ENCODE measurements around the gene NLRP1. TPM values are rescaled to one million over a fixed set of nuclear protein-coding genes. Genes with fewer than 3 reads are reported as not detected.

Gene NLRP1
- polyA plus RNA-seq, 1 experiment = 73.2 TPM

DNA sequence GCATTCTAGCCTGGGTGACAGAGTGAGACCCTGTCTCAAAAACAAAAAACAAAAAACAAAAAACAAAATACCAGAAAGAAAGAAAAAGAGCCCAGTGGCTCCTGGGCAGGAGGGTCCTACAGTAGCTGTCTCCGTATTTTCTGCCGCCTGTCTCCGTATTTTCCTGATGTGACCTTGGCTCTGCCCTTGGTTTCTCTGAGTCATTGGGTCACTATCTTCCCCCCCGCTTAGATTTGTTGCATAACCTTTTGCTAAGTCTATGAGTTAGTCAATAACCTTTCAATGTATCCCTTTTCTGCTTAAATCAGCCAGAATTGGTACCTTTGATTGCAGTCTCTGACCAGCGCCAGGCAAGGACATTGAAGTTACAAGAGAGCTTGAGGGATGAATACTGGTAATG, 61.1 kb downstream of the NLRP1 start:
- ChIA-PET POLR2A (interaction anchor here (0.9 to 1.1 kb wide), 2 partner anchors 37 to 54 kb away, joined by 3 read pairs; partner anchors contain the start of genes DERL2, DHX33 and MIS12), CTCF (no interaction called here)
- no peaks in the 10 kb centered on the region for H3K27me3 ChIP-seq (ENCODE audit: control insufficient read depth, insufficient read depth, low read length)
- H3K9me3 ChIP-seq (ENCODE audit: control insufficient read depth, insufficient read depth, low read length) = no peaks in the 10 kb centered on the region
- TF ChIP-seq, protein P1, sequence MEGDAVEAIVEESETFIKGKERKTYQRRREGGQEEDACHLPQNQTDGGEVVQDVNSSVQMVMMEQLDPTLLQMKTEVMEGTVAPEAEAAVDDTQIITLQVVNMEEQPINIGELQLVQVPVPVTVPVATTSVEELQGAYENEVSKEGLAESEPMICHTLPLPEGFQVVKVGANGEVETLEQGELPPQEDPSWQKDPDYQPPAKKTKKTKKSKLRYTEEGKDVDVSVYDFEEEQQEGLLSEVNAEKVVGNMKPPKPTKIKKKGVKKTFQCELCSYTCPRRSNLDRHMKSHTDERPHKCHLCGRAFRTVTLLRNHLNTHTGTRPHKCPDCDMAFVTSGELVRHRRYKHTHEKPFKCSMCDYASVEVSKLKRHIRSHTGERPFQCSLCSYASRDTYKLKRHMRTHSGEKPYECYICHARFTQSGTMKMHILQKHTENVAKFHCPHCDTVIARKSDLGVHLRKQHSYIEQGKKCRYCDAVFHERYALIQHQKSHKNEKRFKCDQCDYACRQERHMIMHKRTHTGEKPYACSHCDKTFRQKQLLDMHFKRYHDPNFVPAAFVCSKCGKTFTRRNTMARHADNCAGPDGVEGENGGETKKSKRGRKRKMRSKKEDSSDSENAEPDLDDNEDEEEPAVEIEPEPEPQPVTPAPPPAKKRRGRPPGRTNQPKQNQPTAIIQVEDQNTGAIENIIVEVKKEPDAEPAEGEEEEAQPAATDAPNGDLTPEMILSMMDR (IDR thresholded peaks at IDR 0.05; ENCODE audit: low read depth, low read length) = no peak
- no peak overlapping the region for H3K27ac ChIP-seq (ENCODE audit: low read depth, low read length)
- no peak for DNase-seq (ENCODE audit: low read depth, low spot score)
- H3K4me3 ChIP-seq (ENCODE audit: low read depth, low read length) = no peak overlapping the region

DNA sequence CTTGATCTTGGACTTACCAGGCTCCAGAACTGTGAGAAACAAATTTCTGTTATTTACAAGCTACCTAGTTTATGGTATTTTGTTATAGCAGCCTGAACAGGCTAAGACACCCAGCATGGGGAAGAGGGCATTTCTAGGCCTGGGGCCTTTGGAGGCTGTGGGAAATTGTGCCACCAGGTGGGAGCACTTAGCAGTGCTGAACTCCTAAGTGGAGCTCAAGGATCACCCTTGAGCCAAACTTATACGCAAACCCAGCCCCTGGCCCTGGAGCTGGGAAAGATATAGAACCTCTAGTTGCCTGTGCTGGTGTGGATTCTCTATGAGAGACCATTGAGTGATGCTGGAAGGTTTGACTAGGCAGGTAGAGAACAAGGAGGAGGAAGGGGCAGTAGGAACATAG, 61.8 kb downstream of the NLRP1 start:
- H3K27ac ChIP-seq (ENCODE audit: low read depth, low read length) = no peak overlapping the region
- ChIA-PET POLR2A (interaction anchor here (0.9 to 1.1 kb wide), 2 partner anchors 37 to 54 kb away, joined by 3 read pairs; partner anchors contain the start of genes DERL2, DHX33 and MIS12), CTCF (no interaction called here)
- DNase-seq (ENCODE audit: low read depth, low spot score) = no peak
- no peak overlapping the region for H3K4me3 ChIP-seq (ENCODE audit: low read depth, low read length)
- H3K27me3 ChIP-seq (ENCODE audit: control insufficient read depth, insufficient read depth, low read length) = no peaks in the 10 kb centered on the region
- H3K9me3 ChIP-seq (ENCODE audit: control insufficient read depth, insufficient read depth, low read length) = no peaks in the 10 kb centered on the region
- TF ChIP-seq, protein P1 (IDR thresholded peaks at IDR 0.05; ENCODE audit: low read depth, low read length) = no peak

DNA sequence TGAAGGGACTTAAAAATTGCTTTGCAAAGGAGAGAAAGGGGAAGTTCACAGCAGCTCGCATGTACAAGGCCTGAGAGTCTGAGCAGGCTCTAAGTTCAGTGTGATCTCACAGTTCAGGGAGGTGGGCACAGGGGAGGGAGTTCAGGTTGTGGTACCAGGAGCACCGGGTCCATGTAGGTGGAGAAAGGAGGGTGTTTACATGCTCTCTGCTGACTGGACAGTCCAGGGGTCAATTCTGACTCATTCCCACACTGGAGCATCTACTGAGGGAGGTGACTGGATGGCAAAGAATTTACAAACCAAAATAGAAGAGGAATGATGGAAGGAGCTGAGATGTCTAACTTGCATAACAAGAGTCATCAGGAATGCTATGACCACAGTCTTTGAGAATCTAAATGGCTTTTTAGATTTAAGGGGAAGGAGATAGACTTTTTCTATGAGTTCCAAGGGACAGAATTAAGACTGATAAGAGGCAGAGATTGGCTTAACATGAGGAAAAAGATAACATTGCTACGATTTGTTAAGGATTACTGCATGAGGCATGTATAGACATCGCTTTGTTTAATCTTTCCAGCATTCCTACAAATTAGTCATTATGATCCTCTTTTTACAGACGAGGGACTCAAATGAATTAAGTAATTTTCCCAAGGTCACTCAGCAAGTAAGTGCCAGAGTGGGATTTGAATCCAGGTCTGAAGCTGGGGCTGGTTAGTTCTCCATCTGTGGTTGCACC, 68.1 kb downstream of the NLRP1 start:
- Histone ChIP-seq H3K9me3 (ENCODE audit: control insufficient read depth, insufficient read depth, low read length) (no peaks in the 10 kb centered on the region), H3K27me3 (ENCODE audit: control insufficient read depth, insufficient read depth, low read length) (no peaks in the 10 kb centered on the region), H3K27ac (ENCODE audit: low read depth, low read length) (peak overlapping the region; percentile 95), H3K4me3 (ENCODE audit: low read depth, low read length) (no peak overlapping the region)
- ChIA-PET CTCF (no interaction called here), POLR2A (interaction anchor here (0.9 to 2.7 kb wide), 5 partner anchors 11 to 68 kb away, joined by 3 to 16 read pairs (median 11); partner anchors contain the start of genes DERL2, DHX33, MIS12 and NLRP1)
- TF ChIP-seq, protein P1 (IDR thresholded peaks at IDR 0.05; ENCODE audit: low read depth, low read length) = no peak
- peak; percentile 97 for DNase-seq (ENCODE audit: low read depth, low spot score)

DNA sequence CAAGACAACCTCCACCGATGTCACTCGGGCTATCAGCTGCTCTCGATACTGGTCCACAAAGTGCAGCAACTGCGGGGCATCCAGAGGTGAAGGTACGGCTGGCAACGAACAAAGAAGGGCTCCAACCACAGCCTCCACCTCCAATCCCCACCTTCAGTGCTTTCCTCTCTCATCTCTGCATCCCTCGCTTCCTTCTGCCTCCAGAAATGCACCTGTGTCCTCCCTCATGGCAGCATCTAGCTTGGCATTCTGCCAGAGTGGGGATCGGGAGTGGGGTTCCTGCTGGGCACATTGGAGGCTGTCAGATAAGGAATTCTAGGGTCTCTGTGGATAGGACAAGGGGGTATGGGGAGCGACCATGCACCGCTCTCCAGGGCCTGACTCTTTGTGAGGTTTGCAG, 69.3 kb downstream of the NLRP1 start:
- no peaks in the 10 kb centered on the region for H3K9me3 ChIP-seq (ENCODE audit: control insufficient read depth, insufficient read depth, low read length)
- ChIA-PET CTCF (interaction anchor here (0.6 kb wide), 1 partner anchor 906 kb away, joined by 3 read pairs; no protein-coding TSS in a partner anchor), POLR2A (interaction anchor here (0.9 to 2.7 kb wide), 2 partner anchors 14 to 70 kb away, joined by 3 to 16 read pairs; partner anchors contain the start of gene NLRP1)
- peak overlapping the region; percentile 91 for H3K27ac ChIP-seq (ENCODE audit: low read depth, low read length)
- H3K27me3 ChIP-seq (ENCODE audit: control insufficient read depth, insufficient read depth, low read length) = no peaks in the 10 kb centered on the region
- TF ChIP-seq, protein P1 (IDR thresholded peaks at IDR 0.05; ENCODE audit: low read depth, low read length) = no peak
- H3K4me3 ChIP-seq (ENCODE audit: low read depth, low read length) = no peak overlapping the region
- DNase-seq (ENCODE audit: low read depth, low spot score) = no peak

DNA sequence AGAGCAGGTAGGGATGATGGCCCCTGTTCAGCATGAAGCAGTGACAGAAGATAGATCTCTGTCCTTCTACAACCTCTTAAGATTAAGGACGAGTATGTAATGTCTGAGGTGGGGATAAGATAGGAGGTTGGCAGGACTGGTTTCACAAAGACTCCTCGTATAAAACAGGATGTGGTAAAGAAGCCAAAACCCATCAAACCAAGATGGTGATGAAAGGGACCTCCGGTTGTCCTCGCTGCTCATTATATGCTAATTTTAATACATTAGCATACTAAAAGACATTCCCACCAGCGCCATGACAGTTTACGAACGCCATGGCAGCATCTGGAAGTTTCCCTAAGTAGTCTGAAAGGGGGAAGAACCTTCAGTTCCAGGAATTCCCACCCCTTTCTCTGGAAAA, 70.7 kb downstream of the NLRP1 start:
- TF ChIP-seq, protein P1 (IDR thresholded peaks at IDR 0.05; ENCODE audit: low read depth, low read length) = no peak
- Histone ChIP-seq H3K27me3 (ENCODE audit: control insufficient read depth, insufficient read depth, low read length) (no peaks in the 10 kb centered on the region), H3K9me3 (ENCODE audit: control insufficient read depth, insufficient read depth, low read length) (no peaks in the 10 kb centered on the region), H3K4me3 (ENCODE audit: low read depth, low read length) (no peak overlapping the region), H3K27ac (ENCODE audit: low read depth, low read length) (no peak overlapping the region)
- POLR2A ChIA-PET = no interaction called here
- CTCF ChIA-PET = no interaction called here
- no peak for DNase-seq (ENCODE audit: low read depth, low spot score)

All from AG04450 (cell line).